ENCODE measurements around the gene TMIGD1.

Gene TMIGD1

DNA sequence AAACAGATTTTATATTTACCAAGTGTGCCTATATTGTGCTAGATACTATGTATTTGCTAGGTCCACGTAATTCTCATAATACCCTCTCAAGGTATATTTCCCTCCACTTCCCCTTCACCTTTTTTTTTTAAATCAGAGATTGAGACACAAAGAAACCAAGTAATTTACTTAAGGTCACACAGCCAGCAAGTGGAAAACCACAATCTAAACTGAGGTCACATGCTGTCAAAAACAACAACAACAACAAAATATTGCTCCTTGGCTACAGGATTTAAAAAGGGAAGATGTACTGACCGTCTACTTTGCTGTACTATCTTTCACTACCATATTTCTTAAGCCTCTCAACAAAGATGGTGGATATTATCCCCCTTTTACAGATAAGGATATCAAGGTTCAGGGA is 57.9 kb downstream of the TMIGD1 start:
- Histone ChIP-seq H3K27ac (ENCODE audit: low read length) (no peak overlapping the region), H3K9me3 (ENCODE audit: control insufficient read depth in 1 of 2, low read length in 2 of 2) (no peaks in the 10 kb centered on the region), H3K36me3 (ENCODE audit: control insufficient read depth in 1 of 2, insufficient read depth in 2 of 2, low read length in 2 of 2) (peaks cover 37 to 73% of the 10 kb centered on the region in 2 donors), H3K27me3 (ENCODE audit: low read depth, low read length) (no peaks in the 10 kb centered on the region), H3K4me3 (ENCODE audit: low read depth in 1 of 2, low read length in 2 of 2) (no peak overlapping the region), H3K4me1 (ENCODE audit: control insufficient read depth in 1 of 2, insufficient read depth in 2 of 2, low read length in 2 of 2) (no peaks in the 10 kb centered on the region)

GRCh38 chr17:30274887-30275286 is 59.0 kb downstream of the TMIGD1 start:
- Histone ChIP-seq H3K9me3 (ENCODE audit: control insufficient read depth in 1 of 2, low read length in 2 of 2) (no peaks in the 10 kb centered on the region), H3K27me3 (ENCODE audit: low read depth, low read length) (no peaks in the 10 kb centered on the region), H3K4me3 (ENCODE audit: low read depth in 1 of 2, low read length in 2 of 2) (no peak overlapping the region), H3K4me1 (ENCODE audit: control insufficient read depth in 1 of 2, insufficient read depth in 2 of 2, low read length in 2 of 2) (no peaks in the 10 kb centered on the region), H3K27ac (ENCODE audit: low read length) (no peak overlapping the region), H3K36me3 (ENCODE audit: control insufficient read depth in 1 of 2, insufficient read depth in 2 of 2, low read length in 2 of 2) (peaks cover 35 to 71% of the 10 kb centered on the region in 2 donors)

DNA sequence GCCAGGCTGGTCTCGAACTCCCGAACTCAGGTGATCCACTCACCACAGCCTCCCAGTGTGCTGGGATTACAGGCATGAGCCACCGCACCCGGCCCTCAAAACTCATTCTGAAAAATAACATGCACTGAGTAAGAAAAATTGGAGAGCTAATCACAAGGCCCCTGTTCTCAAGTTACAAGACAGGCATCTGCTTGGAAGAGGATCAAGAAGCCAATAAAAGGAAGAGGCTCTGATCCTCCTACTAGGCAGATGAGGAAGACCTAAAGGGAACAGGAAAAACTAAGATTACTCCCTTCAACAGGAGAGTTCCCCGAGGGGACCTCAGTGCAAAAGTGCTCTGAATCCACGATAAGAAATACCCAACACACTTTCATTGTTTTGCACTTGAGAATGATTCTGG is 60.5 kb downstream of the TMIGD1 start:
- Histone ChIP-seq H3K27ac (ENCODE audit: low read length) (no peak overlapping the region), H3K9me3 (ENCODE audit: control insufficient read depth in 1 of 2, low read length in 2 of 2) (no peaks in the 10 kb centered on the region), H3K36me3 (ENCODE audit: control insufficient read depth in 1 of 2, insufficient read depth in 2 of 2, low read length in 2 of 2) (peaks cover 35 to 70% of the 10 kb centered on the region in 2 donors), H3K4me1 (ENCODE audit: control insufficient read depth in 1 of 2, insufficient read depth in 2 of 2, low read length in 2 of 2) (no peaks in the 10 kb centered on the region), H3K4me3 (ENCODE audit: low read depth in 1 of 2, low read length in 2 of 2) (no peak overlapping the region), H3K27me3 (ENCODE audit: low read depth, low read length) (no peaks in the 10 kb centered on the region)

DNA sequence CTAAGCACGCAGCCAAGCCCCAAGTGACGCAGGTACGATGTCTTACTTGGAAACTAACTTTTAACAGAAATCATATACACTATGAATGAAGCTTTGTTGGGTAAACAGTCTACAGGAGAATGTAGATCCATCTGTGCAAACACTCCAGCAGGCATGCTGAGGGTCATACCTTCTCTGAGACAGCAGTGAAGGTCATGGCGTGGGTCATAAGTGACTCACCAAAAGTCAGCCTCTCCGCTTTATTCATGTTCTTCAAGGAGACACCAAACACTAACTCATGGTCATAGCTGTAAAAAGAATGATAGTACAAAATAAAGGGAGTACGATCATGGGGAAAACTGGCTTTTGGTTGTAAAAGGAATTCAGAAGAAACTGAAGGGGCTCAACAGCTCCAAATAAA is 62.8 kb downstream of the TMIGD1 start:
- no peak overlapping the region for H3K4me3 ChIP-seq (ENCODE audit: low read depth in 1 of 2, low read length in 2 of 2)
- no peak overlapping the region for H3K27ac ChIP-seq (ENCODE audit: low read length)
- no peaks in the 10 kb centered on the region for H3K4me1 ChIP-seq (ENCODE audit: control insufficient read depth in 1 of 2, insufficient read depth in 2 of 2, low read length in 2 of 2)
- H3K36me3 ChIP-seq (ENCODE audit: control insufficient read depth in 1 of 2, insufficient read depth in 2 of 2, low read length in 2 of 2): peaks cover 35 to 83% of the 10 kb centered on the region in 2 donors
- no peaks in the 10 kb centered on the region for H3K27me3 ChIP-seq (ENCODE audit: low read depth, low read length)
- no peaks in the 10 kb centered on the region for H3K9me3 ChIP-seq (ENCODE audit: control insufficient read depth in 1 of 2, low read length in 2 of 2)

DNA sequence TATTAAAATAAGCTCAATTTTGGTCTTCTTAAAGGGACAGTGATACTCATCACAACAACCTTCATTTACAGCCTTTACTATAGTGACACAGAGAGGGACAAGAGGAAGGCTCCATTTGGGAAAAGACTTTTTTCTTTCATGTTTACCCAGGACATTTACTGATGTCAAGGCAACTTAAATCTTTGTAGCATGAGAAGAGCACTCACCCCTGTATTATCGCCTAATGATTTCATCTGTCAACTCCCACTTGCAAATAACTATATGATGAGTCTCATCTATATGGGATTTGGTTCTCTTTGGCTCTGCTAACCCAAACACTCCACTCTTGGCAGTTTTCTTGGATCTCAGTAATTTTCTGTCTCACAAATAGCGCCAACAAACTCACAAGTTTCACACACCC is 66.2 kb downstream of the TMIGD1 start:
- no peak overlapping the region for H3K4me3 ChIP-seq (ENCODE audit: low read depth in 1 of 2, low read length in 2 of 2)
- no peak overlapping the region for H3K27ac ChIP-seq (ENCODE audit: low read length)
- no peaks in the 10 kb centered on the region for H3K9me3 ChIP-seq (ENCODE audit: control insufficient read depth in 1 of 2, low read length in 2 of 2)
- H3K27me3 ChIP-seq (ENCODE audit: low read depth, low read length): no peaks in the 10 kb centered on the region
- H3K36me3 ChIP-seq (ENCODE audit: control insufficient read depth in 1 of 2, insufficient read depth in 2 of 2, low read length in 2 of 2): peaks cover 36 to 67% of the 10 kb centered on the region in 2 donors
- no peaks in the 10 kb centered on the region for H3K4me1 ChIP-seq (ENCODE audit: control insufficient read depth in 1 of 2, insufficient read depth in 2 of 2, low read length in 2 of 2)
